Measurements from ENCODE around the gene FAM199X. TPM values are rescaled to one million over a fixed set of nuclear protein-coding genes. Genes with fewer than 3 reads are reported as not detected.
A peak's percentile ranks its signal among the peaks of the same experiment; 100 is the strongest.

The FAM199X gene
- total and polyA plus RNA-seq, 2 of the 8 experiments (the other 6 are each of a cell fraction or from before 2014, with no cell fraction given): 3.1 to 14.9 TPM

GRCh38 chrX:104195489-104196084, 29.3 kb downstream of the FAM199X start:
- no peaks in the 10 kb centered on the region for H4K20me1 ChIP-seq (replicated peaks in 1 of 2; ENCODE audit: control insufficient read depth in 1 of 2, insufficient read depth in 2 of 2, low read length in 2 of 2)
- H4K5ac ChIP-seq (ENCODE audit: insufficient read length, low read depth, low read length): no peak overlapping the region
- no peak overlapping the region for H3K4ac ChIP-seq (replicated peaks; ENCODE audit: insufficient read length, low read depth, low read length)
- H3K36me3 ChIP-seq (ENCODE audit: control insufficient read depth in 2 of 4, insufficient read depth in 4 of 4, low read length in 3 of 4): peaks cover 0 to 3% (median 0%) of the 10 kb centered on the region in 4 experiments; a peak in 2 of 8 replicates
- no peak overlapping the region for H4K8ac ChIP-seq (ENCODE audit: extremely low read depth, insufficient read depth, low read length)
- no peaks in the 10 kb centered on the region for H3K79me2 ChIP-seq (ENCODE audit: control insufficient read depth in 1 of 2, insufficient read depth in 2 of 2, low read length in 2 of 2)
- POLR2A ChIA-PET (ENCODE audit: partially characterized antibody): interaction anchor here (1.3 kb wide), 1 partner anchor 75 kb away, joined by 3 read pairs; no protein-coding TSS in a partner anchor
- H2BK120ac ChIP-seq (replicated peaks; ENCODE audit: low read depth, low read length): no peak overlapping the region
- H3K4me2 ChIP-seq (ENCODE audit: insufficient read depth in 1 of 2, low read depth in 2 of 2, low read length in 2 of 2): no peak overlapping the region
- no peaks in the 10 kb centered on the region for H3K9me3 ChIP-seq (ENCODE audit: insufficient read depth in 2 of 2, low read depth in 1 of 2, low read length in 1 of 2)
- H3K23me2 ChIP-seq (ENCODE audit: low read depth, low read length): no peaks in the 10 kb centered on the region
- no peak overlapping the region for H4K91ac ChIP-seq (replicated peaks; ENCODE audit: insufficient read length, low read length)
- H3K9ac ChIP-seq (replicated peaks in 1 of 4; ENCODE audit: extremely low read depth in 1 of 4, low read depth in 3 of 4, low read length in 3 of 4): no peak overlapping the region
- H2BK5ac ChIP-seq (ENCODE audit: low read depth, low read length): no peak overlapping the region
- H3K18ac ChIP-seq (ENCODE audit: extremely low read depth, low read length): no peak overlapping the region
- no peak overlapping the region for H2AK5ac ChIP-seq (ENCODE audit: low read depth, low read length)
- H3K4me1 ChIP-seq (replicated peaks in 1 of 4; ENCODE audit: control insufficient read depth in 3 of 4, insufficient read depth in 4 of 4, low read length in 3 of 4): no peaks in the 10 kb centered on the region
- H3K27ac ChIP-seq (ENCODE audit: low read depth, low read length): no peak overlapping the region
- H3K4me3 ChIP-seq (ENCODE audit: extremely low read depth in 1 of 4, insufficient read depth in 2 of 4, low read depth in 3 of 4, low read length in 4 of 4): no peak overlapping the region
- H2AFZ ChIP-seq (ENCODE audit: low read length): no peak overlapping the region
- TF ChIP-seq, protein P1, sequence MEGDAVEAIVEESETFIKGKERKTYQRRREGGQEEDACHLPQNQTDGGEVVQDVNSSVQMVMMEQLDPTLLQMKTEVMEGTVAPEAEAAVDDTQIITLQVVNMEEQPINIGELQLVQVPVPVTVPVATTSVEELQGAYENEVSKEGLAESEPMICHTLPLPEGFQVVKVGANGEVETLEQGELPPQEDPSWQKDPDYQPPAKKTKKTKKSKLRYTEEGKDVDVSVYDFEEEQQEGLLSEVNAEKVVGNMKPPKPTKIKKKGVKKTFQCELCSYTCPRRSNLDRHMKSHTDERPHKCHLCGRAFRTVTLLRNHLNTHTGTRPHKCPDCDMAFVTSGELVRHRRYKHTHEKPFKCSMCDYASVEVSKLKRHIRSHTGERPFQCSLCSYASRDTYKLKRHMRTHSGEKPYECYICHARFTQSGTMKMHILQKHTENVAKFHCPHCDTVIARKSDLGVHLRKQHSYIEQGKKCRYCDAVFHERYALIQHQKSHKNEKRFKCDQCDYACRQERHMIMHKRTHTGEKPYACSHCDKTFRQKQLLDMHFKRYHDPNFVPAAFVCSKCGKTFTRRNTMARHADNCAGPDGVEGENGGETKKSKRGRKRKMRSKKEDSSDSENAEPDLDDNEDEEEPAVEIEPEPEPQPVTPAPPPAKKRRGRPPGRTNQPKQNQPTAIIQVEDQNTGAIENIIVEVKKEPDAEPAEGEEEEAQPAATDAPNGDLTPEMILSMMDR (IDR thresholded peaks at IDR 0.05; ENCODE audit: control extremely low read depth in 1 of 3, insufficient read depth in 1 of 3, low read depth in 1 of 3, low read length in 3 of 3): peak in 2 of 3 experiments; percentile 34 to 37; a peak in 2 of 4 replicates
- peak; percentile 50 to 56 for TF ChIP-seq RAD21 (IDR thresholded peaks at IDR 0.05 in 1 of 2, conservative IDR thresholded peaks at IDR 0.05 in 1 of 2; ENCODE audit: low read depth in 2 of 2, low read length in 2 of 2)
- no peak for TF ChIP-seq SP2 (IDR thresholded peaks at IDR 0.05; ENCODE audit: low read length)
- 100% methylated on average over 1 of the region's 1 CpG; no CpG with 5 or more reads in 1 of the 2 experiments for whole genome bisulfite sequencing, 2 experiments (ENCODE audit: extremely low coverage in 1 of 2, insufficient coverage in 1 of 2, insufficient read length in 1 of 2, insufficient replicate concordance in 2 of 2, low coverage in 1 of 2, low lambda C conversion rate in 2 of 2, missing lambda C conversion rate in 1 of 2)
- no peaks in the 10 kb centered on the region for H3K27me3 ChIP-seq (replicated peaks in 1 of 4; ENCODE audit: control insufficient read depth in 3 of 4, extremely low read depth in 1 of 4, insufficient read depth in 3 of 4, low read length in 3 of 4)
- no peak overlapping the region for H3K23ac ChIP-seq (ENCODE audit: insufficient read length)
- CTCF ChIA-PET (ENCODE audit: partially characterized antibody): interaction anchor here (0.7 to 3.6 kb wide), 21 partner anchors 9 to 763 kb away, joined by 3 to 42 read pairs (median 3); no protein-coding TSS in a partner anchor
- no peaks in the 10 kb centered on the region for H3K79me1 ChIP-seq (ENCODE audit: low read depth, low read length)
- FAIRE-seq (no peak), DNase-seq (ENCODE audit: low read depth in 1 of 2, low spot score in 2 of 2) (no peak)
- H2BK15ac ChIP-seq (ENCODE audit: low read length): no peak overlapping the region
- H2BK12ac ChIP-seq (ENCODE audit: low read depth, low read length): no peak overlapping the region
- H3K56ac ChIP-seq (replicated peaks; ENCODE audit: insufficient read length, low read depth, low read length): no peak overlapping the region
- no peak overlapping the region for H3K14ac ChIP-seq (ENCODE audit: insufficient read length)
- H2BK20ac ChIP-seq (ENCODE audit: low read length): no peak overlapping the region

Measured in H1 (cell line).